Activated CD8-positive, alpha-beta memory T cell treated with anti-CD3 and anti-CD28 coated beads, Interleukin-2, amount 50 U/mL, for 4 hours (primary cell): ENCODE measurements around the gene FHOD3.
A peak's percentile ranks its signal among the peaks of the same experiment; 100 is the strongest.

Experiments
- DNase-seq: peaks from one replicate; pipeline ENCODE4 v3.0.0-alpha.2; 2020

Gene FHOD3

DNA sequence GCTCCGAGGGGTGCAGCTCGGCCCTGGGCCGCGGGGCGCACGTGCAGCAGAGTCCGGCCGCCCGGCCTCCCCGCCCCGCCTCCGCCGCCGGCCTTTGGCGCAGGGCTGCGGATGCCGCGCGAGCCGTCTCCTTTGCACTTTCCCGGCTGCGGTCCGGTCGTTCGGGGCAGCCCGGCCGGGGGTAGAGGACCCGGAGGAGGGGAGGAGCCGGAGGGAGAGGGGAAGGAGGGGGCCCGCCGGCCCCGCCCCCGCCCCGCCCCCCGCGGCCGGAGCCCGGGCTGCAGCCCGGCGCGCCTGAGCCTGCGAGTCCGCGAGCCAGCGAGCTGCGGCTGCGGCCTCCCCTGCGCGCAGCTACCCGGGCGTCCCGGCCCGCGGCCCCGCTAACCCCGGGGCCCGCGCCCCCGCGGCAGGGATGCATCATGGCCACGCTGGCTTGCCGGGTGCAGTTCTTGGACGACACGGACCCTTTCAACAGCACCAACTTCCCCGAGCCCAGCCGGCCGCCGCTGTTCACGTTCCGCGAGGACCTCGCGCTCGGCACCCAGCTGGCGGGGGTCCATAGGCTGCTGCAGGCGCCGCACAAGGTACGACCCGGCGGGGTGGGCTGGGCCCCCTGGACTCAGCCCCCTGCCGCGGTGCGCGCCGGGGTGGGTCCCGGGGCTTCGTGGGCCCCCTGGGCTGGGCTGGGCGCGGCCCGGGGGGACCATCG lies at the start of gene FHOD3:
TSS of gene FHOD3 (plus strand) at position 297 of the 709 bp plus-strand sequence. CDS start at position 420, 123 bp downstream.
- DNase-seq = no peak

DNA sequence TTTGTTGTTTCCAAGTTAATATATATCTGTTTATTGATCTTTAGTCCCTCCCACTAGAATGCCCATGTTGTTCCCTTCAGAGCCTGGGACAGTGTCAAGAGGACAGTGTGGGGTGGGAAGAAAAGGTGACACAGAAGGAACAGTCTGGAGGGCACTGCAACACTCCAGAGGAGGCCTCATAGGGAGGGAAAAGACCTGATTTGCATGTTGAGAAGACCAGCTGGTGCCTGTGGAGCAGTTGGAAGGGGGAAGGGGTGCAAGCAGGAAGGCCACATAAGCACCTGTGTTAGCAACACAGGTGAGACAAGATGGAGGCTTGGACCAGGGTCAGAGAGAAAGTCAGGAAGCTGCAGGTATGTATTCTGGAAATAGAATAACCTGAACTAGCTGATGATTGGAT lies 48.1 kb upstream of the FHOD3 start:
- no peak for DNase-seq

DNA sequence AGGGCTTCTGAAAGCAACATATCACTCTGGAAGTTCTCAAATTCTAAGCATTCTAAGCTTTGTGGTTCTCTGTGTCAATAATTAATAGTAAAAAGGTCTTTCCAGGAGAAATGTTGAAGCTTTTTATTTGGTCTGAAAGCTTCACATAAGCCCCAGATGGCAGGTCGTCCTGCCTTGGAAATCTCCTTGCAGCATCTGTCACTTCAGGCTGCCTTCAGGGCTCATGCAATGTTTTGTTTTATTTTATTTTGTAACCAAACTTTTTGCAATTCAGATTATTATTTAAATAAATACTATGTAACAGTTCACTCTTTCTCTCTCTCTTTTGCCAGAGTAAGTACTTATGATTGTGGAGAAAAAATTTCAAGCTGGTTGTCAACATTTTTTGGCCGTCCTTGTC lies 46.7 kb upstream of the FHOD3 start:
- no peak for DNase-seq

DNA sequence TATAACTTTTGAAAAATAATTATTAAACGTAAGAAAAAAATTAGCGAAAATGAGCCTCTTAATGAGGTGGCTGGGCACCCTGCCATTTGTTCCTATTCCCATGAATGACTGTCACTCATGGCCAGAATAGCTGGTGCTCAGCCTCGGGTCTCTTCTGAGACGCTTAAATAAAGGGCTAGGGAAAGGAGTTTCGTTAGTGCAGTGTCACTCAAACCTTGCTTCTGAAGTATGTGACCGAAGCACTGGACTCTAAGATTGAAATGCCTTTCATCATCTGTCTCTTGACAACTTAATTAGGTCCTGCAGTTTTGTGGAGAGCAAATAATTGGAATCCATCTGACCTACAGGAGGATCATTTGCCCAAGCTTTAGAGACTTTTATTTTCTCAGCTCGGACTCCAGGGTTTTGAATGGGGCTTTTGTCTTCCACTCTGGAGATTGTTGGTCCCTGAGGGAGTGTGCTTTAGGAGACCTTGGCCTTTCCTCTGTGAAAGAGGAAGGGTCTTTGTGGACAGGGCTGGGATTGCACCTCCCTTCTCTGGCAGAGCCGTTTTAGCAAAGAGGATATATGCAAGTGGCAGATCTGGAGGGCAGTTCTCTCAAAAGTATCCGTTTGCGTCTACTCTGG lies 42.3 kb upstream of the FHOD3 start:
- no peak for DNase-seq

DNA sequence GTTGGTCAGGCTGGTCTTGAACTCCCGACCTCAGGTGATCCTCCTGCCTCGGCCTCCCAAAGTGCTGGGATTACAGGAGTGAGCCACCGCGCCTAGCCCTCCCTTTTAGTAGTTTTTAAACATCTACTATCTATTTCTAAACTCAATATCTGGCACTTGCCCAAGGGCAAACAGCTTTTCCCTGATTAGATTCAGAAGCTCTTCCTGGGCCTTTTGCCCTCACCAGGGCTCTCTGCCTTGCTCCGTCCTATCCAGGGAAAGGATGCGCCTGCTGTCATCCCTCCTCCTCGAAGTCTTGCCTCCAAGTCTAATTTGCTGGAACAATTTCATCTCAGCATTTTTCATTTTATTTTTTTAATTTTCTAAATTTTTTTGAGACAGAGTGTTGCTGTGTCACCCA lies 41.4 kb upstream of the FHOD3 start:
- DNase-seq = no peak

DNA sequence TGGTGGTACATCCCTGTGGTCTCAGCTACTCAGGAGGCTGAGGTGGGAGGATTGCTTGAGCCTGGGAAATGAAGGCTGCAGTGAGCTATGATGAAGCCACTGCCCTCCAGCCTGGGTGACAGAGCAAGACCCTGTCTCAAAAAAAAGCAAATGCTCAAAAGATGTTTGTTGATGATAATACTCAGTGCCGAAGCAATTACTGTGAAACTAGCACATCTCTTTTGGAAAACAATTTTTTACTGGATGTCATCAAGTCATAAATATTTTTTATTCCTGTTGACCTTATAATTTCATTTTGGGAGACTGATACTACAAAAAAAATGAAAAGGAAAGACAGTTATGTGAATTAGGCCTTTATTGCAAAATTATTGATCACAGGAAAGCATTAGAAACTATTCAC lies 34.5 kb upstream of the FHOD3 start:
- DNase-seq = no peak

DNA sequence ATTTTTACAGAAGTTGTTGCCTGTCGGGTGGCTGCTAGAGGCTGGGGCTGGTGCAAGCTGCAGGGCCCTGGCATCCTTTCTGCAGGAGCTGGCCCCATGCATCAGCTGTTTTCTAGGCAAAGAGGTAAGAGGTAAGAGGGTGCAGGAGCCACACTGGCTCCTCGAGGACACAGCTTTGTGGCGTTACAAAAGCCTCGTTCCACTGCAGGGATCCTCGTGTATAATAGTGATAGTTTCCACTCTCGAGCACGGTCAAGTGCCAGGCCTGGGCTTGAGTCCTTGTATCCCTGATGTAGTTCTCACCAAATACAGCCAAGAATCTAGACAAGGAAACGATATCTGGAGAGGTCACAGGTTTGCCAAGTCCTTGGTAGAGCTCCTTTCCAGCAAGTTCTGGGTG lies 33.2 kb upstream of the FHOD3 start:
- DNase-seq = no peak

DNA sequence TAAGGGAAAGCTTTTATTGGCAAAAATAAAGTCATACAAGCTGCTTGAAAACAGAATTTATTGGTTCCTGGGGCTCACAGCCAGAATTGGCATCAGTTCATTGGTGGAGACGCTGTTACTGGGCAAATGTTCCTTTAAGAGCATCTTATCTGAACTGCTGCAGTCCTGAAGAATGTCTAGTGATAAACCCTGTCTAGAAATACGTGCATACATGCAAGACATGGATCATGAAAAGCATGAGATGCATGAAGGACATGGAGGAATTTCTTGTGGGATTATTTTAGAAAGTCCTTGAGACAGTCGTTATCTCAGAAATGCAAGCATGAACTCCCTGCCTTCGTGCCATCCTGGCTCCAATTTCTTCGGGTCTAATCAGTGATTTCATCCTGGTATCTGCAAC lies 32.5 kb upstream of the FHOD3 start:
- DNase-seq = no peak

DNA sequence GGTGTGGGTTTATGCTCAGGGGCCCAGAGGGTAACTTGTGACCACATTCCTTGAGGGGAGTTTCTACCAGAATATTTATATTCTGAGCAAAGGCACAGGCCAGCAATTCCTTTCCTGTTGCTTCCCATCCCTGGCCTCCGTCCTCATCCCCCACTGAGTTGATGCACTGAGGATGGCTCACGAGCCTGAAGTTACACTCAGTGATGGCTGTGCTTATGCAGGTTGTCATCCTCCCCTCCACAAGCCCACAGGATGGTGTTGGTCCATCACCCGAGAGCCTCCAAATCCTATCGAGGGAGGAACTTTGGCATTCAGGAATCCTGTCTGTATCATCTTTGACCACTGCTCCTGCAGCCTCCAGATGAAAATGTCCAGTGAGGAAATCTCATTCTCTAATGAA lies 28.4 kb upstream of the FHOD3 start:
- no peak for DNase-seq

DNA sequence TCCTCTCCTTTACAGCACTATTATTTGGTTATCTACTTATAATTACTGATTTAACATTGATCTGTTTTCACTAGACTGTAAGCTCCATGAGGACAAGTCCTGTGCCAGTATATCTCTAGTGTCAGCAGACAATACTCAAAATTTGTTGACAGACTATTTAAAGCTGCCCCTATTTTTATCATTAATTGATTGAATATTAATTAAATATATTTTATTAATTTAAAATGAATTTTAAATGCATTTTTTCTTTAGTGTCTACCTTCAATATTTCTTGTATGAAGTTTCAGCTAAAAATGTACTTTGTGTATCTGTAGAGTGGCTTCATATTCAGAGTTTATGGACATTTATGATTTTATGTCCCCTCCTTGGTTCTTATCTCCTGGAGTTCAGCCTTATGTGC lies 26.4 kb upstream of the FHOD3 start:
- no peak for DNase-seq

DNA sequence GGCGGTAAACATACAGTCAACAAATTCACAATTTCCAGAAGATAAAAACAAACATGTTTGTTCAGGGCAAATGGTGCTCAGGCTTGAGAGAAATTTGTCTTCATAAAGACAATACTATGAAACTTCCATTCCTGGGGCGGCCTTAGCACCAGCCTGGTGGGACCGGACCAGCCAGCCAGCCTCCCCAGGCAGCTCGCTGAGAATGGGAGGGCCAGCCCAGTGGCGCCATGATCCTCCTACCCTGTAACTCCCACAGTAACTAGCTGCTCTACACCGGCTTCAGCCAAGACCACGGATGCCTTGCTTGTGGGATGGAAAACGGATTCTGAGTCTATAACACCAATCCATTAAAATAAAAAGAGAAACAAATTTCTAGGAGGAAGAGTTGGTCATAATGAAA lies 24.2 kb upstream of the FHOD3 start:
- no peak for DNase-seq

DNA sequence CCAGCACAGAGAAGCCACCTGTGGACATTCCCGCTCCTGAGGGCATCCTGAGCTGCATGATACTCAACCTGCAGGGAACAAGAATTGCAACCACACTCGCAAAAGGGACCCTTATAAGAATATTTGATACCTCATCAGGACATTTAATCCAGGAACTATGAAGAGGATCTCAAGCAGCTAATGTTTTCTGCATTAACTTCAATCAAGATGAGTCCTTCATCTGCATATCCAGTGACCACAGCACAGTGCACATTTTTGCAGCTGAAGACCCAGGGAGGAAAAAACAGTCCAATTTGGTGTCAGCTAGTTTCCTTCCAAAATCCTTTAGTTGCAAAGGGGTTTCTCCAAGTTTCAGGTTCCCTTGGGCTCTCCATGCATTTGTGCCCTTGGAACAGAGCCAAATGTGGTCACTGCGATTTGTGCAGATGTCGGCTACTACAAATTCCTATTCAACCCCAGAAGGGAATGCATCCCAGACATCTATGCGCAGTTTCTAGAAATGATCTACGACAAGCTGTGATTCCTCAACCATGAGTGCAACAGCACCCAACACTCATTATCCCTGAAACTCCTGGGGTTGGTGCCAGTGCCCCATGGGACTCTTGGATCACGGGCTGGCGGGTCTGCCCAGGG lies 23.3 kb upstream of the FHOD3 start:
- no peak for DNase-seq

DNA sequence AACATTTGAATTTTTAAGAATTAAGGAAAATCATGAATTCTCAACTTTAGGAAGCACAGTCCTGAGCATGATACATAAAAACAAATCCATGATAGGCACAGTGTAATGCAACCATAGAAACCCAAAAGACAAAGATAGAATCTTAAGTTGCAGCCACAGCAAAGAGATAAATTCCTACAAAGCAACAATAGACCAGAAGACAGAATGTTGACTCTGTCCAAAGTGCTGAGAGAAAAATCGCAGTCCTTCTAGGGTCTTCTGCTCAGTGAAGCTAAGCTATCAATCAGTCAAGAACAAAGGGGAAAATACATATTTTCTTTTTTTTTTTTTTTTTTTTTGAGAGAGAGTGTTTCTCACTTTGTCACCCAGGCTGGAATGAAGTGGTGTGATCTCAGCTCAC lies 22.0 kb upstream of the FHOD3 start:
- no peak for DNase-seq

DNA sequence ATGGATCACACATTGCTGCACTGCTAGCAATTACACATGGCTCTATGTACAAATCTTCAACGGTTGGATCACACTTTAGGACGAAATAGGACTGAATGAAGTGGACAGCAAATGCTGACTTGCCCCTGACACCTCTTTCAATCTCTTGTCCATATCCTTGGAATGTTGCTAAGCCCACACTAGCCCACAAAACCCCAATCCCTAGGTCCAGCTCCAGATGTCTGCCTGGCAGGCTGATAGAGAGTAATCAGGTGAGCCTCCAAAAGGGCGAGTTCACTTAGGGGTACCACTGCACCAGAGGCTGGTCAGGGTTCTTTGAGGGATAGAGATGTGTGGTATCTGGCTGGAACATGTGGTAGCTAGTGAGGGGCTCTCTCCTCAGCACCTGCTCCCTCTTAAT lies 18.5 kb upstream of the FHOD3 start:
- DNase-seq = no peak

DNA sequence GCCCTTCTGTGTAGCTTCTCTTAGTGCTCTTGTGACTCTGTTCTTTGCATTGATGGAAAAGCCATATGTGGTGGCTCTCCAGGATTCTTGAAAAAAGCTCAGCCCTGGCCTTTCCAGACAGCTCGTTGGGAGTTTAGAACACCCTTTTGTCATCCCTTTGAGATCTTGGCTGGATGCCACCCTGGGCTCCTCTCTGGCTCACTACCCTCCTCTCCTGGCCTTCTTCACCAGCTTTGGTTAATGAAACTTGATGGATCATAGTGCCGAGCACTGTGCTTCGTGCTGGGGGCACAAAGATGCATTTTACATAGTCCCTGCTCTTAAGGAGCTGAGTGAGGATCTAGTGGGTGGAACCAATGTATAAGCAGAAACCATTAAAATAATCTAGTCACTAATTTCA lies 15.6 kb upstream of the FHOD3 start:
- DNase-seq = no peak

DNA sequence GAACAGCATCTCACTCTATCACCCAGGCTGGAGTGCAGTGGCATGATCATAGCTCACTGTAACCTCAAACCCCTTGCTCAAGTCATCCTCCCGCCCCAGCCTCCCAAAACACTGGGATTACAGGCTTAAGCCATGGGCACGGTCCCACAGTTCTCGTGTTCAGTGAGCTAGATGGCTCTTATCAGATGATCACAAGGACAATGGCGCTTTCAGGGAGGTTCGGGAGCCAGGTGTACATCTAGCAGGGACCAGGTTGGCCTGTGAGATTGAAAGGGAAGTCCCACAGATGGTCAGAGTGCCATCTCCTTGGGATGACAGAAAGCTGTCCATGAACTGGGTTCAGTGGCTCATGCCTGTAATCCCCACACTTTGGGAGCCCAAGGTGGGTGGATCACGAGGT lies 14.1 kb upstream of the FHOD3 start:
- no peak for DNase-seq

DNA sequence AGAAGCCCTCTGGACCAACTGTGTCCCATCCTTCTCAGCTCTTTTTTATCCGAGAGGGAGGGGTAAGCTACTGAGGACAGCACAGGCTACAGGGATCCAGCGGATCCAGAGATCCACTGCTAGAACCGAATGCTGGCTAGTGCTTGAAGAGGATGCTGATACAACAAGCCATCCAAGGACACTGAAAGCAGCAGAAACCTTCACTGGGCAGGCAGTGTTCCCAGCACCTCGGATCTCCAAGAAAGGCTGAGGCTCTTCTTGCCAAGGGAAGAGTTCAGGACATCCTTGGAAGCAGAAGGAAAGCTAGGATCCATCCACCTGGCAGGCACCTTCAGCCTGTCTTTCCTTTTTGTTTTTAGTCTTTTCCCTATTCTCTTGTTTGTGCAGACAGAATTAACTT lies 13.2 kb upstream of the FHOD3 start:
- DNase-seq = no peak

DNA sequence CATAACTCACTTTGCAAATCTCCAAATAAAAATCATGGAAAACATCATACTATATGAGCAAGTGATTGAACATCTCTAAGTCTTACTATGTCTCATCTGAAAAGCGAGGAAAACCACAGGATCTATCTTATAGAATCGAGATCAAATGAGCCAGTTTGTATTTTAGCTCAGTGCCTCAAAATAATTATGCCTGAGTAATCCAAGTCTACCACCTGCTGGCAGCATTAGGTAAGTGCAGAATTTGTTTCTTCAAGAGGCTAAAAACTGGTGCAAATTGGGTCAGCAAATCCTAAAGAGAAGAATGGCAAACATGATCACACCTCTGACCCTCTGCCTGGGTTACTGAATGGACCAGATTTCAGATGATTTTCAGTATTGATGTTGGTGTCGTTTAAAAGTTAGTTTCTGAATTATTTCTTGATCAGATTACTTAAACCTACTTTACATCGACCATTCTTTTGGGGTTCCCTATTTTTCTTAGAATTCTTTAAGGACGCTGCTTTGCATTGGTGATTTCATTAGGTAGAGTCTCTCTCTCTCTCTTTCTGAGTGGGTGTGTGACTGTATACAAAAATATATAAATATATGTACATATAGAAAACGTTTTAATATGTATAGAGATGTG lies 12.7 kb upstream of the FHOD3 start:
- DNase-seq = peak; percentile 31

DNA sequence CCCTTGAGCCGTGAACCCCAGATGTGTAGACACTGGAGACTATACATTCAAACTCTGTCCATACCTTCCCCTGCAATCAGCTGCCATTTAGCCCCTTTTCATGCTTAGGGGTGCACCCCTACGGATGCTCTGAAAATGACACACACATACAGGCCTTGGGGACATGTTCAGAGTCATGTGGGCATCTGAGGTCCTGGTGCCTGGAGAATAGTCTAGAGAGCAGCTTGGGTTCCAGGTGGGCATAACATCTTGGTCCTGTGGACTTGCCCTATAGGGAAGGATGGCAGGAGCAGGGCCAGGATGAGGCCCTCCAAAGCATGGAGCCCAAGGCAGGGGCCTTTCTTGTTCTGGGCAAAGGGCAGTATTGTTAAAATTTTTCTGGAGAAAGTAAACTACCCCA lies 9.9 kb upstream of the FHOD3 start:
- no peak for DNase-seq

DNA sequence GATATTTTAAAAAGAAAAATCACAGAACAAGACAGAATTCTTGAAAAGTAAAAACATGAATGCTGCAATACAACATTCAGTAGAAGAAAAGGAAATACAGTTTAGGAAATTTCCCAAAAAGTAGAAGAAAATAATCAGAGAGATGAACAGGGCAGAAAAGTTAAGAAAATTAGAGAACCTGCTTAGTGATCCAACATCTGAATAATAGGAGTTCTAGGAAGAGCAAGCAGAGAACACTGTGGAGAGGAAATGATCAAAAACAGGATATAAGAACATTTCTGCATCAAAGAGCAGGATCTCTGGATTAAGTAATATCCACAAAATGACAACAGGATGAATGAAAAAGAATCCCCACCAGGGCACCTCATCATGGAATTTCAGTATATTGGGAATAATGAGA lies 8.8 kb upstream of the FHOD3 start:
- no peak for DNase-seq

DNA sequence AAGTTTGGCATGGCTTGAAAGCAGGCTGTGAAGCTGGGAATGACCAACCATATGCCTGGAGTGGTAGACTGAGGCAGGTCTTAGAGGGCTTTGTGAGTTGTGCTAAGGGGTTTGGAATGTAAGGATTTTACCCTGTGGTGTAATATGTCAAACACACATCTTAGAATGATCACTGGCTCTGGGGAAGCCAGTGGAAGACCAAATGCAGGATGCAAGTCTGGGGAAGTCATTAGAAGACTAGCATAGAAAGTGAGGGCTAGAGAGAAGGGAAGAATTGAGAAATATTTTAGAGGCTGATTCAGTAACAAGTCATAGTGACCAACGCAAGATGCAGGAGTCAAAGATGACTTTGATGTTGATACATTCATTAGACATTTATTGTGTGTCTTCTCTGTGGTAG lies 3.5 kb upstream of the FHOD3 start:
- no peak for DNase-seq

DNA sequence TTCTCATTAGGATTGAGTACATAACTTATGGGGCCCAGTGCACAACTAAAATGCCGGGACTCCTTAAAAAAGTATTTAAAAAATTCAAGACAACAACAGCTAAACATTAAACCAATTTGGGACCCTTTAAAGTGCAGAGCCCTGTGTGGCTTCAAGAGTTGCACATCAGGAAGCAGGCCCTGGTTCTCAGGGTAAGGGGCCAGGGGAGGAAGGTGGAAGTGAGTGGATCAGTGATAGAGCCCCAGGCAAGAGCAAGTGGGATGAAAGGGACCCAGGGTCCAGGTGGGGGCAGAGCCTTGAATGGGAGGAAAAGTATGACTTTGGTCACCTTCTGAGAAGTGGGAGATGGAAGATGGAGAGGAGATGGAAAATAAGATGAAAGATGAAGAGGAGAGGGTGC lies 2.3 kb upstream of the FHOD3 start:
- DNase-seq = no peak

DNA sequence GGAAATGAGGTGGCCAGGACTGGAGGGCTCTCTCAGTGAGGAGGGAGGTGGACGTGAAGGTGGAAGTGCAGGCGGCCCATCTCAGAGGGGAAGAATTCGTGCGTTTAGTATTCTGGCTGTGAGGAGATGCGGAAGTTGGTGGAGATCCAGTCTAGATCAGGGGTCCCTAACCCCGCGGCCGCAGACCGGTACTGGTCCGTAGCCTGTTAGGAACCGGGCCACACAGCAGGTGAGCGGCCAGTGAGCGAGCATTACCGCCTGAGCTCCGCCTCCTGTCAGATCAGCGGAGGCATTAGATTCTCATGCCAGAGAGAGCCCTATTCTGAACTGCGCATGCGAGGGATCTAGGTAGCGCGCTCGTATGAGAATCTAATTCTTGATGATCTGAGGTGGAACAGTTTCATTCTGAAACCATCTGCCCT lies 1.6 kb upstream of the FHOD3 start:
- DNase-seq = no peak
